Fibroblast of lung (primary cell): ENCODE results near the gene VPS37D.

Source experiments
- EZH2 ChIP-seq: IDR thresholded peaks from 2 replicates; pipeline ENCODE4 v1.5.1; 2012; ENCODE audit warnings: low read length, control low read depth, mild to moderate bottlenecking; ENCODE audit errors: missing control alignments
- TF ChIP-seq, protein P1 (sequence below), 2 donors: IDR thresholded peaks in 1 of 2; conservative IDR thresholded peaks in 1 of 2; 1 replicate in 1 of 2; 2 replicates in 1 of 2; pipeline ENCODE4 v1.5.1; 2011 to 2012; ENCODE audit warnings: low read length in 2 of 2, control low read depth in 1 of 2, inconsistent platforms in 1 of 2, low read depth in 1 of 2, mild to moderate bottlenecking in 1 of 2

GRCh38 chr7:73633323-73633722, 34.3 kb upstream of the VPS37D start:
- TF ChIP-seq, protein P1, sequence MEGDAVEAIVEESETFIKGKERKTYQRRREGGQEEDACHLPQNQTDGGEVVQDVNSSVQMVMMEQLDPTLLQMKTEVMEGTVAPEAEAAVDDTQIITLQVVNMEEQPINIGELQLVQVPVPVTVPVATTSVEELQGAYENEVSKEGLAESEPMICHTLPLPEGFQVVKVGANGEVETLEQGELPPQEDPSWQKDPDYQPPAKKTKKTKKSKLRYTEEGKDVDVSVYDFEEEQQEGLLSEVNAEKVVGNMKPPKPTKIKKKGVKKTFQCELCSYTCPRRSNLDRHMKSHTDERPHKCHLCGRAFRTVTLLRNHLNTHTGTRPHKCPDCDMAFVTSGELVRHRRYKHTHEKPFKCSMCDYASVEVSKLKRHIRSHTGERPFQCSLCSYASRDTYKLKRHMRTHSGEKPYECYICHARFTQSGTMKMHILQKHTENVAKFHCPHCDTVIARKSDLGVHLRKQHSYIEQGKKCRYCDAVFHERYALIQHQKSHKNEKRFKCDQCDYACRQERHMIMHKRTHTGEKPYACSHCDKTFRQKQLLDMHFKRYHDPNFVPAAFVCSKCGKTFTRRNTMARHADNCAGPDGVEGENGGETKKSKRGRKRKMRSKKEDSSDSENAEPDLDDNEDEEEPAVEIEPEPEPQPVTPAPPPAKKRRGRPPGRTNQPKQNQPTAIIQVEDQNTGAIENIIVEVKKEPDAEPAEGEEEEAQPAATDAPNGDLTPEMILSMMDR (conservative IDR thresholded peaks at IDR 0.05 in 1 of 2, IDR thresholded peaks at IDR 0.05 in 1 of 2; ENCODE audit: low read depth in 1 of 2, low read length in 2 of 2), result no peak
- TF ChIP-seq EZH2, result no peak
